Stomach smooth muscle (tissue), 2 donors: Measurements from ENCODE around the gene ZBTB7C.
"Not testable (repeated sequence)": the region's sequence is repeated elsewhere in the genome, so short reads cannot be mapped to it uniquely, and the experiment has no call there.

Experiments
- H3K27ac ChIP-seq: one replicate; pipeline ENCODE4 v1.7.0; 2013; ENCODE audit warnings: mild to moderate bottlenecking, low read length, inconsistent platforms
- H3K27me3 ChIP-seq, 2 donors: one replicate each; pipeline ENCODE4 v1.7.0; 2013; ENCODE audit warnings: low read length in 2 of 2; ENCODE audit not compliant: insufficient read depth in 2 of 2, control insufficient read depth in 1 of 2
- H3K36me3 ChIP-seq, 2 donors: one replicate each; pipeline ENCODE4 v1.7.0; 2013; ENCODE audit warnings: low read length in 2 of 2; ENCODE audit not compliant: control insufficient read depth in 2 of 2, insufficient read depth in 2 of 2
- H3K4me1 ChIP-seq: one replicate; pipeline ENCODE4 v1.7.0; 2013; ENCODE audit warnings: low read length; ENCODE audit not compliant: control insufficient read depth, insufficient read depth
- H3K4me3 ChIP-seq, 2 donors: one replicate each; pipeline ENCODE4 v1.7.0; 2013; ENCODE audit warnings: low read length in 2 of 2
- H3K9ac ChIP-seq, 2 donors: one replicate each; pipeline ENCODE4 v1.7.0; 2013; ENCODE audit warnings: low read length in 2 of 2, mild to moderate bottlenecking in 1 of 2
- H3K9me3 ChIP-seq, 2 donors: one replicate each; pipeline ENCODE4 v1.7.0; 2013; ENCODE audit warnings: low read length in 2 of 2; ENCODE audit not compliant: control insufficient read depth in 2 of 2
- donor health status: healthy.
- donor health status: Pancreatic carcinoma.

The ZBTB7C gene

GRCh38 chr18:48284743-48285142 is 124.4 kb downstream of the ZBTB7C start:
- no peak overlapping the region for H3K9ac ChIP-seq
- H3K27me3 ChIP-seq = no peaks in the 10 kb centered on the region
- H3K4me1 ChIP-seq = no peaks in the 10 kb centered on the region
- no peak overlapping the region for H3K4me3 ChIP-seq
- H3K36me3 ChIP-seq = no peaks in the 10 kb centered on the region
- H3K27ac ChIP-seq = no peak overlapping the region
- H3K9me3 ChIP-seq = no peaks in the 10 kb centered on the region

GRCh38 chr18:48284011-48284410 is 125.2 kb downstream of the ZBTB7C start:
- H3K4me3 ChIP-seq, H3K36me3 ChIP-seq, H3K4me1 ChIP-seq, H3K9ac ChIP-seq, H3K27me3 ChIP-seq, H3K27ac ChIP-seq, H3K9me3 ChIP-seq: not testable (repeated sequence)

- not testable (repeated sequence) for H3K27me3 ChIP-seq, H3K4me1 ChIP-seq, H3K27ac ChIP-seq, H3K4me3 ChIP-seq, H3K9me3 ChIP-seq, H3K9ac ChIP-seq, H3K36me3 ChIP-seq
Measured at GRCh38 chr18:48281460-48281859, 127.7 kb downstream of the ZBTB7C start.

GRCh38 chr18:48279312-48279711 is 129.9 kb downstream of the ZBTB7C start:
- Histone ChIP-seq H3K27ac (no peak overlapping the region), H3K9ac (no peak overlapping the region), H3K9me3 (peaks cover 0 to 5% of the 10 kb centered on the region in 2 donors), H3K27me3 (no peaks in the 10 kb centered on the region), H3K4me1 (no peaks in the 10 kb centered on the region), H3K36me3 (no peaks in the 10 kb centered on the region), H3K4me3 (no peak overlapping the region)

DNA sequence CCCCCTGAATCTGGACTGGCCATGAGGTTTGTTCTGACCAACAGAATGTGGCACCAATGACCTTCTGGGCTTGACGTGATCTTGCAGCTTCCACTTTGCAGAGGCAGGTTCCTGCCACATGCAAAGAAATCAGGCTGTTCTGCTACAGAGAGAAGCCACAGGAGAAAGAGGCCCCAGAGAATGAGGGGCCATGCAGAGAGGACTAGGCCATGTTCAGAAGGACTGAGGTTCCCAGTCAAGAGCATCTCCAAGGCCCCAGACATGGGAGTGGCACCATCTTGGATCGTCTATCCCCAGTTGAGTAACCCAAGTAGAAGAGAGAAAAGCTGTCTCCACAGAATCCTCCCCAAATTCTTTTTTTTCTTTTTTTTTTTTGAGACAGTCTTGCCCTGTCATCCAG is 131.1 kb downstream of the ZBTB7C start:
- Histone ChIP-seq H3K27ac (no peak overlapping the region), H3K9me3 (peaks cover 0 to 5% of the 10 kb centered on the region in 2 donors), H3K36me3 (no peaks in the 10 kb centered on the region), H3K27me3 (no peaks in the 10 kb centered on the region), H3K4me1 (no peaks in the 10 kb centered on the region), H3K4me3 (no peak overlapping the region), H3K9ac (no peak overlapping the region)

DNA sequence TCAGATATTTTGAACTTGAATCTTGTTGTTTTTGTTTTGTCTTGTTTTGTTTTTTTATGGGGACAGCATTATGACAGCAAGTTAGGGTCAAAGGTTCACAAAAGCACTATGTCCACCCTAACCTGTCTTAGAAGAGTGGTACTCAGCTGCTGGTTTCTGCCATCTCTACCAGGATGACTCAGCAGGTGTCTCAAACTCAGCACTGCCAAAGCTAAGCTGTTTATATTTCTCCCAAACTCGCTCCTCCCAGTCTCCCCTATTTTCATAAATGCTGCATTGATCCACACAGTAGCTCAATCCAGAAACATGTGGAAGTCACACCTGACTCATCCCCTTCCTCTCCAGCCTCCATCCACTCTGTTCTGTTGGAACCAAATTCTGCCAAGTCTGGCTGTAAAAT is 134.9 kb downstream of the ZBTB7C start:
- Histone ChIP-seq H3K27me3 (no peaks in the 10 kb centered on the region), H3K4me3 (no peak overlapping the region), H3K27ac (no peak overlapping the region), H3K9ac (no peak overlapping the region), H3K36me3 (no peaks in the 10 kb centered on the region), H3K9me3 (peaks cover 0 to 5% of the 10 kb centered on the region in 2 donors), H3K4me1 (no peaks in the 10 kb centered on the region)

DNA sequence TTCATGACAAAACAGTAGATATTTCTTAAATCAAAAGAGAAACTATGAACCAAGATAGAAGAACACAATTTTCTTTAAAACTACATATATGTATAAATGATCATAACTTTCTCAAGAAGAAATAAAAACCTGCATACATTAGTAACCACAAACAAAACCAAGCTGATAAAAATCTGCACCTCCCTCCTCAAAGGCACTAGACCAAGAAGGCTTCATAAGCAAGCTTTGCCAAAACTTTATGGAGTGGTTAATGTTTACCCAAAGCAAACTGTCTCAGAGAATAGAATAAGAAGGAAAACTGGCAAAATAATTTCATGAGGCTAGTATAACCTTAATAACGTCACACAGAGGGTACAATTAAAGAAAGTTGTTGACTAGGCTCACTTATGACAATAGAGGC is 138.3 kb downstream of the ZBTB7C start:
- Histone ChIP-seq H3K9me3 (no peaks in the 10 kb centered on the region), H3K4me1 (no peaks in the 10 kb centered on the region), H3K9ac (no peak overlapping the region)

DNA sequence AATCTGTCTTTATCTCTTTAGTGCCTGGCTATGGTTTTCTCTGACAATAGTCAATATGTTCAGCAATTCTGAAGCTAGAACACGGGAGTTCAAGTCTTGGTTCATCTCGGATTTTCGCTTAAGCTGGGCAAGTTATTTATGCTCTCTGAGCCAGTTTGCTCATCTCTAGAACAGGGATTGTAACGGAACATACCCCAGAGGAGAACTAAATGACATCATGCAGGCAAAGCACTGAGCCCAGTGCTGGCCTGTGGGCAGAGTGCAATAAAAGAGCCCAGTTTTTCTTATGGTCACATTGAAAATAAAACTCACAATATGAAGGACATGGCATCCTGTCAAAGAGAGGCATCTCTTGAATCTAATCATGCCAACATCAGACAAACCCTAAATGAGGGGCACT is 143.9 kb downstream of the ZBTB7C start:
- Histone ChIP-seq H3K27me3 (no peaks in the 10 kb centered on the region), H3K27ac (no peak overlapping the region)

More for the DNA sequence above, 138.3 kb downstream of the ZBTB7C start:
- Histone ChIP-seq H3K27ac (no peak overlapping the region), H3K4me3 (no peak overlapping the region), H3K36me3 (no peaks in the 10 kb centered on the region), H3K27me3 (no peaks in the 10 kb centered on the region)

DNA sequence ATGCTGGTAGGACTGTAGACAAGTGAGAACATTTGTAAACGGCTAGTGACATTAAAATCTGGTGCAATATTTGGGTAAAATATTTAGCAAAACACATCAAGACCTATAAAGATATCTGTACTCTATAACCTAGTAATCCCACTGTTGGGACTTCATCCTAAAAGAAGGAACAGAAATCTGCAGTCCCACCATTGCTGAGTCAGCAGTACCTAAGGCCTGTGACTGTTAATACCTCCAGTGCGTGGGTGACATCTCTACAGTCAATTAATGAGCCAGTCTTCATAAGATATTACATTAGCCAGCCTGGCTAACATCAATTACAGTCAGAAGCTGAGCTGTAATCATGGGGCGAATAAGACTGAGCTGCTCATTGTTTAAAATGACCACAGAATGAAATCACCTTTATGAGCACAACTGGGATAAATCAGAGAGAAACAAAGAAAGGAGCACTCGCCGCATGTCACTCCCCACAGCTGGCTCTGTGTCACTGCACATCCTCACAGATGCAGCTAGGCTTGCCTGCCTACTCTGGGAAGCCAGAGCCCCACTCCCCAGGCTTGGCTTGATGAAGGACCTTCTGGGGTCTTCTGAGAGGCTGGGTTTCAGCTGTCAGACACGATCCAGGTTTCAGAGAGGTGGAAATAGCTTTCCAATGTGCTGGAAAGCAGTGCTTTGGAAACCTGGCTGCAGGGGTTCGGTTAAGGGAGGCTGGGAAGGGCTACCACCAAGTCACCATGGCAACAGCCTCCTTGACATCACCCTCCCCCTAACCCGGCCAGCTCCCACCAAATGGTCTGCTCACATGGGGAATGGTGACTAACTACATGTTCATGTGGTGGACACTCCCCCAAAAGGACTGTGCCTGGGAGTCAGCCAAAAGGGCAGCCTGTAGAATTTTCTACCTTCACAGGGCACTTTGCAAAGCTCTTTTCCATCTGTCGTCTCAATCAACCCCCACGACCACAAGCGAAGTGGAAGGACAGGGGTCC is 145.0 kb downstream of the ZBTB7C start:
- no peak overlapping the region for H3K4me3 ChIP-seq
- H3K27ac ChIP-seq = no peak overlapping the region
- H3K9me3 ChIP-seq = no peaks in the 10 kb centered on the region
- H3K36me3 ChIP-seq = no peaks in the 10 kb centered on the region
- H3K27me3 ChIP-seq = no peaks in the 10 kb centered on the region
- H3K9ac ChIP-seq = no peak overlapping the region
- no peaks in the 10 kb centered on the region for H3K4me1 ChIP-seq

More for the DNA sequence above, 143.9 kb downstream of the ZBTB7C start:
- no peak overlapping the region for H3K4me3 ChIP-seq
- H3K9ac ChIP-seq = no peak overlapping the region
- H3K9me3 ChIP-seq = no peaks in the 10 kb centered on the region
- H3K36me3 ChIP-seq = no peaks in the 10 kb centered on the region
- no peaks in the 10 kb centered on the region for H3K4me1 ChIP-seq

- H3K27ac ChIP-seq = no peak overlapping the region
- H3K36me3 ChIP-seq = no peaks in the 10 kb centered on the region
- no peaks in the 10 kb centered on the region for H3K27me3 ChIP-seq
- no peaks in the 10 kb centered on the region for H3K9me3 ChIP-seq
- H3K4me3 ChIP-seq = no peak overlapping the region
- H3K4me1 ChIP-seq = no peaks in the 10 kb centered on the region
- no peak overlapping the region for H3K9ac ChIP-seq
Measured at GRCh38 chr18:48263192-48263853, 145.9 kb downstream of the ZBTB7C start.

- H3K27me3 ChIP-seq = no peaks in the 10 kb centered on the region
- no peak overlapping the region for H3K4me3 ChIP-seq
- H3K9ac ChIP-seq = no peak overlapping the region
- no peaks in the 10 kb centered on the region for H3K36me3 ChIP-seq
- H3K4me1 ChIP-seq = no peaks in the 10 kb centered on the region
- no peak overlapping the region for H3K27ac ChIP-seq
- H3K9me3 ChIP-seq = no peaks in the 10 kb centered on the region
Measured at GRCh38 chr18:48260237-48260636, 148.9 kb downstream of the ZBTB7C start.
